ENCODE data around the gene AFP.

AFP gene

DNA sequence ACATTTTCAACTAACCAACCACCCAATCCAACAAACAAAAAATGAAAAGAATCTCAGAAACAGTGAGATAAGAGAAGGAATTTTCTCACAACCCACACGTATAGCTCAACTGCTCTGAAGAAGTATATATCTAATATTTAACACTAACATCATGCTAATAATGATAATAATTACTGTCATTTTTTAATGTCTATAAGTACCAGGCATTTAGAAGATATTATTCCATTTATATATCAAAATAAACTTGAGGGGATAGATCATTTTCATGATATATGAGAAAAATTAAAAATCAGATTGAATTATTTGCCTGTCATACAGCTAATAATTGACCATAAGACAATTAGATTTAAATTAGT lies 4.2 kb upstream of the AFP start:
- ATAC-seq (ENCODE audit: insufficient read depth, low read depth) (no peak), DNase-seq (no peak)
- Histone ChIP-seq H3K27ac (ENCODE audit: low read length) (no peak overlapping the region), H3K4me2 (ENCODE audit: insufficient read depth, low read length) (no peak overlapping the region), H4K20me1 (ENCODE audit: insufficient read depth, low read length) (no peaks in the 10 kb centered on the region), H3K4me1 (ENCODE audit: insufficient read depth, low read length) (no peaks in the 10 kb centered on the region), H3K36me3 (ENCODE audit: insufficient read depth, low read length) (no peaks in the 10 kb centered on the region), H3K9me3 (ENCODE audit: insufficient read depth, low read length, severe bottlenecking) (no peaks in the 10 kb centered on the region), H3K79me2 (ENCODE audit: insufficient read depth, low read length) (no peaks in the 10 kb centered on the region), H3K4me3 (ENCODE audit: low read depth in 1 of 2, low read length in 2 of 2) (no peak overlapping the region), H3K27me3 (ENCODE audit: insufficient read depth, low read length, poor library complexity) (no peaks in the 10 kb centered on the region), H2AFZ (ENCODE audit: low read depth, low read length) (no peak overlapping the region), H3K9ac (ENCODE audit: low read depth, low read length) (no peak overlapping the region)
- TF ChIP-seq, protein P1, sequence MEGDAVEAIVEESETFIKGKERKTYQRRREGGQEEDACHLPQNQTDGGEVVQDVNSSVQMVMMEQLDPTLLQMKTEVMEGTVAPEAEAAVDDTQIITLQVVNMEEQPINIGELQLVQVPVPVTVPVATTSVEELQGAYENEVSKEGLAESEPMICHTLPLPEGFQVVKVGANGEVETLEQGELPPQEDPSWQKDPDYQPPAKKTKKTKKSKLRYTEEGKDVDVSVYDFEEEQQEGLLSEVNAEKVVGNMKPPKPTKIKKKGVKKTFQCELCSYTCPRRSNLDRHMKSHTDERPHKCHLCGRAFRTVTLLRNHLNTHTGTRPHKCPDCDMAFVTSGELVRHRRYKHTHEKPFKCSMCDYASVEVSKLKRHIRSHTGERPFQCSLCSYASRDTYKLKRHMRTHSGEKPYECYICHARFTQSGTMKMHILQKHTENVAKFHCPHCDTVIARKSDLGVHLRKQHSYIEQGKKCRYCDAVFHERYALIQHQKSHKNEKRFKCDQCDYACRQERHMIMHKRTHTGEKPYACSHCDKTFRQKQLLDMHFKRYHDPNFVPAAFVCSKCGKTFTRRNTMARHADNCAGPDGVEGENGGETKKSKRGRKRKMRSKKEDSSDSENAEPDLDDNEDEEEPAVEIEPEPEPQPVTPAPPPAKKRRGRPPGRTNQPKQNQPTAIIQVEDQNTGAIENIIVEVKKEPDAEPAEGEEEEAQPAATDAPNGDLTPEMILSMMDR (IDR thresholded peaks at IDR 0.05; ENCODE audit: borderline replicate concordance, extremely low read depth, low read length, poor library complexity, severe bottlenecking) = no peak
- TF ChIP-seq EZH2 (IDR thresholded peaks at IDR 0.05; ENCODE audit: borderline replicate concordance, low read depth, low read length, severe bottlenecking) = no peak

DNA sequence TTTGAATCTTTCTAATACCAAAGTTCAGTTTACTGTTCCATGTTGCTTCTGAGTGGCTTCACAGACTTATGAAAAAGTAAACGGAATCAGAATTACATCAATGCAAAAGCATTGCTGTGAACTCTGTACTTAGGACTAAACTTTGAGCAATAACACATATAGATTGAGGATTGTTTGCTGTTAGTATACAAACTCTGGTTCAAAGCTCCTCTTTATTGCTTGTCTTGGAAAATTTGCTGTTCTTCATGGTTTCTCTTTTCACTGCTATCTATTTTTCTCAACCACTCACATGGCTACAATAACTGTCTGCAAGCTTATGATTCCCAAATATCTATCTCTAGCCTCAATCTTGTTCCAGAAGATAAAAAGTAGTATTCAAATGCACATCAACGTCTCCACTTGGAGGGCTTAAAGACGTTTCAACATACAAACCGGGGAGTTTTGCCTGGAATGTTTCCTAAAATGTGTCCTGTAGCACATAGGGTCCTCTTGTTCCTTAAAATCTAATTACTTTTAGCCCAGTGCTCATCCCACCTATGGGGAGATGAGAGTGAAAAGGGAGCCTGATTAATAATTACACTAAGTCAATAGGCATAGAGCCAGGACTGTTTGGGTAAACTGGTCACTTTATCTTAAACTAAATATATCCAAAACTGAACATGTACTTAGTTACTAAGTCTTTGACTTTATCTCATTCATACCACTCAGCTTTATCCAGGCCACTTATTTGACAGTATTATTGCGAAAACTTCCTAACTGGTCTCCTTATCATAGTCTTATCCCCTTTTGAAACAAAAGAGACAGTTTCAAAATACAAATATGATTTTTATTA lies 3.6 kb upstream of the AFP start:
- H3K79me2 ChIP-seq (ENCODE audit: insufficient read depth, low read length) = no peaks in the 10 kb centered on the region
- ATAC-seq (ENCODE audit: insufficient read depth, low read depth) = no peak
- no peak overlapping the region for H2AFZ ChIP-seq (ENCODE audit: low read depth, low read length)
- no peak overlapping the region for H3K9ac ChIP-seq (ENCODE audit: low read depth, low read length)
- no peak overlapping the region for H3K27ac ChIP-seq (ENCODE audit: low read length)
- H3K4me3 ChIP-seq (ENCODE audit: low read depth in 1 of 2, low read length in 2 of 2) = no peak overlapping the region
- no peak for DNase-seq
- H3K36me3 ChIP-seq (ENCODE audit: insufficient read depth, low read length) = no peaks in the 10 kb centered on the region
- H3K4me2 ChIP-seq (ENCODE audit: insufficient read depth, low read length) = no peak overlapping the region
- TF ChIP-seq EZH2 (IDR thresholded peaks at IDR 0.05; ENCODE audit: borderline replicate concordance, low read depth, low read length, severe bottlenecking) = no peak
- TF ChIP-seq, protein P1 (IDR thresholded peaks at IDR 0.05; ENCODE audit: borderline replicate concordance, extremely low read depth, low read length, poor library complexity, severe bottlenecking) = no peak
- H4K20me1 ChIP-seq (ENCODE audit: insufficient read depth, low read length) = no peaks in the 10 kb centered on the region
- H3K4me1 ChIP-seq (ENCODE audit: insufficient read depth, low read length) = no peaks in the 10 kb centered on the region
- no peaks in the 10 kb centered on the region for H3K9me3 ChIP-seq (ENCODE audit: insufficient read depth, low read length, severe bottlenecking)
- no peaks in the 10 kb centered on the region for H3K27me3 ChIP-seq (ENCODE audit: insufficient read depth, low read length, poor library complexity)

DNA sequence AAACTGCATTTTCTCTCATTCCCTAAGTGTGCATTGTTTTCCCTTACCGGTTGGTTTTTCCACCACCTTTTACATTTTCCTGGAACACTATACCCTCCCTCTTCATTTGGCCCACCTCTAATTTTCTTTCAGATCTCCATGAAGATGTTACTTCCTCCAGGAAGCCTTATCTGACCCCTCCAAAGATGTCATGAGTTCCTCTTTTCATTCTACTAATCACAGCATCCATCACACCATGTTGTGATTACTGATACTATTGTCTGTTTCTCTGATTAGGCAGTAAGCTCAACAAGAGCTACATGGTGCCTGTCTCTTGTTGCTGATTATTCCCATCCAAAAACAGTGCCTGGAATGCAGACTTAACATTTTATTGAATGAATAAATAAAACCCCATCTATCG lies 2.9 kb upstream of the AFP start:
- H4K20me1 ChIP-seq (ENCODE audit: insufficient read depth, low read length) = no peaks in the 10 kb centered on the region
- H3K9me3 ChIP-seq (ENCODE audit: insufficient read depth, low read length, severe bottlenecking) = no peaks in the 10 kb centered on the region
- H3K4me2 ChIP-seq (ENCODE audit: insufficient read depth, low read length) = no peak overlapping the region
- no peak overlapping the region for H3K4me3 ChIP-seq (ENCODE audit: low read depth in 1 of 2, low read length in 2 of 2)
- TF ChIP-seq, protein P1 (IDR thresholded peaks at IDR 0.05; ENCODE audit: borderline replicate concordance, extremely low read depth, low read length, poor library complexity, severe bottlenecking) = no peak
- TF ChIP-seq EZH2 (IDR thresholded peaks at IDR 0.05; ENCODE audit: borderline replicate concordance, low read depth, low read length, severe bottlenecking) = no peak
- no peak overlapping the region for H3K9ac ChIP-seq (ENCODE audit: low read depth, low read length)
- H3K79me2 ChIP-seq (ENCODE audit: insufficient read depth, low read length) = no peaks in the 10 kb centered on the region
- H3K36me3 ChIP-seq (ENCODE audit: insufficient read depth, low read length) = no peaks in the 10 kb centered on the region
- H3K4me1 ChIP-seq (ENCODE audit: insufficient read depth, low read length) = no peaks in the 10 kb centered on the region
- no peak overlapping the region for H2AFZ ChIP-seq (ENCODE audit: low read depth, low read length)
- no peak overlapping the region for H3K27ac ChIP-seq (ENCODE audit: low read length)
- no peaks in the 10 kb centered on the region for H3K27me3 ChIP-seq (ENCODE audit: insufficient read depth, low read length, poor library complexity)
- no peak for DNase-seq
- no peak for ATAC-seq (ENCODE audit: insufficient read depth, low read depth)
